HTR-8/SVneo (cell line): ENCODE results near the gene CCDC191.

Source experiments
- DNase-seq: peaks from one replicate; pipeline ENCODE4 v3.0.0; 2011; ENCODE audit warnings: low spot score, mixed read lengths; ENCODE audit not compliant: insufficient read length
- FAIRE-seq: peaks from 2 replicates; lab custom pipeline; 2011; peaks lifted over from hg19 to GRCh38; lab: Jason Lieb, UNC

The CCDC191 gene

GRCh38 chr3:114067804-114068203, 11.5 kb upstream of the CCDC191 start:
- no peak for DNase-seq
- FAIRE-seq: no peak

DNA sequence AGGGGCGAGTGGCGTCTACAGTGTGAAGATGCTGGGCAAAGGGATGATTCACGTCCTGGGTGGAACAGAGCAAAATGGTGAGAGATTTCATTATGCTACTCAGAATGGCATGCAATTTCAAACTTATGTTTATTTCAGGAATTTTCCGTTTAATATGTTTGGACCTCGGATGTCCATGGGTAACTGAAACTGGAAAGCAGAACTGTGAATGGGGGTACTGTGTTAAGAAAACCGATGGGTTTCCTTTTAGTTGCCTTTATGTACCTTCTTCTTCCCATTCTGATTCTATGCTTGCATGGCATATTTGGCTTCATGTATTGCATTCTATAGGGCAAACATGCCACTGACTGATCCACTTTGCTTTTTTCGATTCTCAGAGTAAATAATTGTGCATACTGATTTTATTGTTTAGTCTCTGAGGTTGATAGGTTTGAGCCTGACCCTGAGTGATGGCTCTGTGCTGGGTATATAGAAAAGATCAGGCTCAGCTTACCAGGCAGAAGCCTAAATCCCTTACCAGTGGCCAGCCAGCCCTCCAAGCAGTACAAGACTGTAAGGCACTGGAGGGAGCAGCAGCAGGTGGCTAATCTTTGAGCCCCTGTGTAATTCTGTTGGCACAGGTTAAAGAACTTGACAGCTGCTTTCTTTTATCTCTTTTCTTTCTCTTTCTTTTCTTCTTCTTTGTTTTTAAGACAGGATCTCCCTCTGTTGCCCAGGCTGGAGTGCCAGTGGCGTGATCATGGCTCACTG, 4.8 kb upstream of the CCDC191 start:
- FAIRE-seq: no peak
- no peak for DNase-seq

- FAIRE-seq (no peak), DNase-seq (no peak)
Observed at GRCh38 chr3:114058646-114059045, 2.3 kb upstream of the CCDC191 start.

- DNase-seq (no peak), FAIRE-seq (no peak)
Observed at GRCh38 chr3:114057011-114057347, 653 bp upstream of the CCDC191 start.

DNA sequence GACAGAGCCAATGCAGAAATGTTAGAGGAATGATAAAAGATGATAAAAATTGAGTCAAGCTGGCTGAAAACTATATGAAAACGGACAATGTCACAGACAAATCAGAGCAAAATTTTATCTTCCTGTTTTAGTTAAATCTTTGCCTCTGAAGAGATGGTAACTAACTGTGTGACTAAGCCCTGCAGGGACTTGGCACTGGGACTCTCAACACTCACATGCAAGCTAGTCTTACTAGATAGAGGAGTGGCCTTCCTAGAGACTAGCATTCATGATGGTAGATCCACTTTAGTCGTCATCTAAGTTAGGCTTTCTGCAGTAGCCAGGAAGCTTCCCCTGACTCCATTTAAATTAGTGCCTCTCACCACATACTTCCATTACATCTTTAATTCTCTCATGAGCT, 4.1 kb downstream of the CCDC191 start:
- DNase-seq (no peak), FAIRE-seq (no peak)

- DNase-seq: no peak
- FAIRE-seq: no peak
Observed at GRCh38 chr3:114043205-114043604, 13.1 kb downstream of the CCDC191 start.

GRCh38 chr3:114035896-114036295, 20.4 kb downstream of the CCDC191 start:
- no peak for DNase-seq
- FAIRE-seq: no peak

DNA sequence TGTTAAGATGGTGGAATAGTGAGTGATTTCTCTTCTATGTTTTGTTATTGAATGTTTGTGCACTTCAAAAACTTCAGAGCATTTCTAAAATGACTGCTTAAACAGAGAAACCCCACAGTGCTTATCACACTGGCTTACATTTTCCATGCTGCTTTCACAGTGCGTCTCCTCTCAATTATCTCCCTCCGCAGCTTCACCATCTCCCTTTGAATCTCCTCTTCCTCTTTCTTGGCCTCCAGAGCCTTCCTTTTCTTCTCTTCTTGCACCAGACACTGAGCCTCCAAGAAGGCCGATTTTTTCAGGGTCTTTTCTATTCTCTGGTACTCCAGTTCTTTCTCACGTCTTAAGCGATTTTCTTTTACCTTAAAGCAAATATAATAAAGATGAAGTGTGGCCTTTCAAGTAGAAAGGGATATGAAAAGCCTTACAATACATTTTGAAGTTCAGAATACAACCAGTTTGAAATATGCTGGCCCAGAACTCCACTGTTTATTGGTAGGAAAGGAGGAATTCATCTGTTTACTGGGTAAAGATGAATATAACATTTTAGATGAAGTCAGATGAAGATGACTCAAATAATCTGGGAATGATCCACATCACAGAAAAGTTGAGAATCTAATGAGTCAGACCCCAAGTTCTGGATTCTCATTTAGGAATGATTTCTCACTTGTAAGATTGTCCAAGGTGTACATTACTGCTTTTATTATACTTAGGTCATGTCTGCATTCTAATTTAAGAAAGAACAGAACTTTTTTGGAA, 21.4 kb downstream of the CCDC191 start:
- no peak for FAIRE-seq
- no peak for DNase-seq

DNA sequence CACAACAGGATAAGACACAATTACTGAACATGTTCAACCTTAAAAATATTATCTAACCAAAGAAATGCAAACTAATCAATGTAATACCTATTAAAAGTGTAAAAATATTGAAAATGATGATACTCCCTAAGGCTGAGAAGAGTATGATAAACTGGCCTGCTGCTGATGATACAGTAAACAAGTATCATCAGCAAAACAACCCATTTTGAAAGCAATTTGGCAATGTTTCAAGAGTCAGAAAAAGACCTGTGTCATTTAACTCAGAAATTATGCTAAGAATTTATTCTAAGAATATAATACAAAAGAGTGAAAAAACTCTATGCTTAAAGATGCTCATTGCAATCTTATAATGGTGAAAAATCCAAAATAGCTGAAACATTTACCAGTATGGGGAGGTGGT, 22.1 kb downstream of the CCDC191 start:
- DNase-seq (no peak), FAIRE-seq (no peak)

- no peak for FAIRE-seq
Observed at GRCh38 chr3:114033721-114034120, 22.6 kb downstream of the CCDC191 start.

GRCh38 chr3:114026331-114026730, 30.0 kb downstream of the CCDC191 start:
- FAIRE-seq (no peak), DNase-seq (no peak)

More at GRCh38 chr3:114033721-114034120, 22.6 kb downstream of the CCDC191 start:
- no peak for DNase-seq

DNA sequence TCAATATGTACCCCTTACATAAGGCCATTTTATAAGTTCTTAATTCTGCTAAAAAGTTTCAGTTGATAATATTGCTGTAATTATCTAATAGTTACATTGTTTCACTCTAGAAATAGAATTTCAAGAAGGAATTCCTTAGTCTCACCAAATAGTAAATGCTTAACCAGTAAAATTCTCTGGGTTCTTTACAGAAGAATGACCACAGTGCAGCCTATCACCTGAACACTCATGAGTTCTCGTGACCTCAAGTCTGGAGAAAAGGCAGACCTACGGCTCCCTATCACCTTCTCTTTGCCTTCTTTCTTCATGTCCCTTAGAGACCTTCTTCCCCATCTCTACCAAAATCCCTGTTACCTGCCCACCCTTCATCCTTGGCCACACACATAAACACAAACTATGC, 30.9 kb downstream of the CCDC191 start:
- FAIRE-seq (no peak), DNase-seq (no peak)

DNA sequence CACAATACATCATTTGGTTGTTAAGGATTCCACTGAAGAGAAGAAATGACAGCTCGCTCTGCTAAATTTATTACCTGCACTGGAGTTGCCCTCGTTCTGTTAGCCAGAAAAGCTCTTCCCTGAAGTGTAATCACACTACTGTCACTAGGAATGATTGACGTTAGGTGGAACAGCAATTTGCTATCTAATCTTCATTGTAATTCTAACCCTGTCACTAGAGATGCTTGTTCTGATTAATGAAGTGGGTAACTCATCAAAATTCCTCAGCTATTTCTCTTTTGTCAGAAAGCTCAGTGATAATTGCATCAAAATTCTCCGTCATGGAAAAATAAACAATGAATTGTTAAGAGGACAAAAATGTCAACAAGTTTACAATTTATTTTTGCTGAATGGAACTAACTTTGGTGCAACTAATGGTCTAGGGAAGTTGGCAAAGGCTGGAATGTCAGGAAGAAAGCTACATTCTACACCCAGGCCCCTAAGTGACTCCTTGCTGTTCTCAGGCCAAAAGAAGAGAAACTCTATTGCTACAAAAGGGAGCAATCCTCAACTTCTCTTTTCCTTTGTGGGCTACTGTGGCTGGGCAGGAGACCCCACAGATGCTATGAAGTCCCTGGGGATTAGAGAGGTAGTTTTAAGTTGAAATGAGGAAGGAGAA, 34.1 kb downstream of the CCDC191 start:
- no peak for FAIRE-seq

DNA sequence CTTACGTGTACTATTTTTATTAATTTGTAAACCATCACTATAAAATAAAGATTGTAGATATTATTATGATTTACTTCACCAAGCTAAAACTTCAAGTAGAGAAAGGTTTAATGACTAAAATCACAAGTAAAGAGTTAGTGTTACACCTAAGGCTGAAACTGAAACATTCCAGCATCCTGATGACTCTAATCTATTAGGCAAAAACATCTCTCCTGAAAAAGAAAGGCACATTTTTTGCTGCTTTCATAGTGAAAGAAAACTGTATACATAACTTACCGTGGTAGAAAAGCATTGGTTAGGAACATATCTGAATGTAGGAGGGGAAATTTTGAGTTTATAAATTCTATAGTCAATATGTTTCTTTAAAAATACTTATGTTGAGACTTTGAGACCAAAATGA, 35.4 kb downstream of the CCDC191 start:
- FAIRE-seq (no peak), DNase-seq (no peak)

More for the DNA sequence above, 34.1 kb downstream of the CCDC191 start:
- DNase-seq: no peak

DNA sequence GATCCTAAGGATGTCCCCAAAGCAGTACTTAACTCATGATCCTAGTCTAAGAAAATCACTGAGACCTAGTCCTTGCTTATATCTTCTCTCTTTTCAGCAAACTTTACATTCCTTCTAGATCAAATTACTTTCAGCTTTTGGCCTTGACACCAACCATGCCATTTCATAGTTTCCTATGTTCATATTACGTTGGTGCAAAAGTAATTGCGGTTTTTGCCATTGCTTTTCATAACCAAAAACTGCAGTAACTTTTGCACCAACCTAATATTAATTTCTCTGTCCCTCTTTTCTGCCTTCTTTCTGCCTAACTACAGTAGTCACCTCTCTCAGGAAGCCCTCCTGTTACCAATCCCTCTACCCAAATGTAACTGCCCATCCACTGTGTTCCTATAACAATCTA, 36.8 kb downstream of the CCDC191 start:
- DNase-seq (no peak), FAIRE-seq (no peak)

GRCh38 chr3:114014211-114014610, 42.1 kb downstream of the CCDC191 start:
- FAIRE-seq: no peak

DNA sequence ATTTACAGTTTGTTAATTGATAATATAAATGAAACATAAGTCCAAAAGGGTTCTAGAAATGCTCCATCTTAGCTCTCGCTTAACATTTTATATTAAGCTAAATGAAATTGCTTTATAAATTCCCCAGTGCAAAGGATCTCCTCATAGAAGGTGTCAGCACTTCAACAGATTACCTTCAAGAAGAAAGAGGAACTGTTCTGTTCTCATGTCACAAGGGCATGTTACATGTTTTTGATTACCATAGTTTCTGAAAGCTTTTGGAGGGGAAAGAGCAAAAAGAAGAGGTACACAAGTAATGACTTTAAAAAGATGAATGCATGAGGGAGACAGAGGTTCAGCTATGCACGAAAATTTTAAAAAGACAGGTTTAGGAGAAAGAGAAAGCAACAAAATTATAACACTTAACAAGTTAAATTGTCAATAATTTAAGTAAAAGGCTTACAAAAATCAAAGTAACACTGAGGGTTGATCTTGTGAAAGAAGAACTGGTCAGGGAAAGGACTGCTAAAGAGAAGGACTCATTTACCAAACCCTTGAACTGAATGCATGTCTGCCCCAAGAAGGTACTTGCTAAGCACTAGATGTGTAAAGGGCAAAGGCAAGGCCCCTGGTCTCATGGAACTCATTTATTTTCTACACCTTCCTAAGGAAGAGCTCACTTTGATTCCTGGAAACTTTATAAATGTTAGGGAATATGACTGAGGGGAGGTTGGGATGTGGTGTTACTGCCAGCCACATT, 45.1 kb downstream of the CCDC191 start:
- DNase-seq: no peak
- FAIRE-seq: no peak

More at GRCh38 chr3:114014211-114014610, 42.1 kb downstream of the CCDC191 start:
- DNase-seq: no peak

DNA sequence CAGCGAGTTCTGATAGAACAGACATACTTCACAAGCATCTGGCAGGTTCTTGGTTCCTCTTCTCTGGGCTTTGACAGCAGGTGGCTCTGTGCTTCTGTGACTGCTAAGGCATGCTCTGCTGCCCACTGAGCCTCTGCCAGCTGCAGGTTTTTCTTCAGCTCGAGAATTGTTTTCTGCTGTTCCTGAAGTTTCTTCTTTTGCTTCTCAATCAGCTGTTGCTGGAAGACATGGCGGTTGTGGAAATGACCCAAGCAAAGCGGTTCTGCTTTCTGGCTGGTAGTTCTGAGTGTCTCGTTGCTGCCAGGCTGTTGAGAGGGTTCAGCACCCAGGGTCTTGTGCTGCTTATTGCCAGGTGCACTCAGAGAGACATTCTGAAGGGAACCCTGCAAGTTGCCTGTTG, 50.8 kb downstream of the CCDC191 start:
- no peak for DNase-seq
- FAIRE-seq: no peak

DNA sequence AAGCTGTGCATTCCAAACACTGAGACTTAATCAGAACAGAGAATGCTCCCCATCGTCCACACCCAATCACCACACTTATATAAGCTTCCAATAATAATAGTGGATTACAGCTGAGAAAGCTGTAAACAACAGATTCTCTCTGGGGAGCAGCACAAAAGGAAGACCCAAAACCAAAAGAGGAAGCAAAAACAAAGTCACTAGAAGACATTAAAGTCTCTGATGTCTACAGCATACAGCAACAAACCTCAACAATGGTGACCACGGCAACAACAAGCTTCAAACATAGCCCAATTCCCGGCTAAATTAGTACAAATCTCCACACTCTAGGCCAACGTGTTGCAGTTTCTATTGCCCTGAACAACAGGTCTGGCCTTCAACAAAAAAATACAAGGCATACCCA, 70.8 kb downstream of the CCDC191 start:
- DNase-seq (no peak), FAIRE-seq (no peak)

- DNase-seq: no peak
- no peak for FAIRE-seq
Observed at GRCh38 chr3:113983544-113983943, 72.8 kb downstream of the CCDC191 start.

DNA sequence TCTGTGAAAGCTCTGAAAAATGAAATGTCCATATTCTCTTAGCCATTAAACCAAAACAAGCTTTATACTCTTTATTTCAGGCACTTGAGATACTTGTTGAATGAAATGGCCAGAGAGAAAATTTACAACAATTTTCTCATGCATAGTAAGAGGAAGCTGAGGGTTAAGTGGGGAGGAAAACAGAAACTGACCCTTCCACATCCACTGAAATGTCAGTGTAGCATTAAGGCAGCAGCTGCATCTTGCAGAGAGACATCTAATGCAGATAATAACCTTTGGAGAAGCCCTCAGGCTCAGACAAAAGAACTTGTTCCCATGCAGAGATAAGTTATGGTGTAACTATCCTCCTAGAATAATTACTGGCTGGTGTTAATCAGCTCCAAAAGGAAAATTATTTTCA, 74.5 kb downstream of the CCDC191 start:
- no peak for DNase-seq
- no peak for FAIRE-seq
